Stromal cell of bone marrow (primary cell): ENCODE data around the gene NDUFB4.
A peak's percentile ranks its signal among the peaks of the same experiment; 100 is the strongest.
"Not testable (repeated sequence)": the region's sequence is repeated elsewhere in the genome, so short reads cannot be mapped to it uniquely, and the experiment has no call there.

Experiments used
- DNase-seq: peaks from one replicate; pipeline ENCODE4 v3.0.0-alpha.2; 2012; ENCODE audit warnings: low read depth

The NDUFB4 gene

DNA sequence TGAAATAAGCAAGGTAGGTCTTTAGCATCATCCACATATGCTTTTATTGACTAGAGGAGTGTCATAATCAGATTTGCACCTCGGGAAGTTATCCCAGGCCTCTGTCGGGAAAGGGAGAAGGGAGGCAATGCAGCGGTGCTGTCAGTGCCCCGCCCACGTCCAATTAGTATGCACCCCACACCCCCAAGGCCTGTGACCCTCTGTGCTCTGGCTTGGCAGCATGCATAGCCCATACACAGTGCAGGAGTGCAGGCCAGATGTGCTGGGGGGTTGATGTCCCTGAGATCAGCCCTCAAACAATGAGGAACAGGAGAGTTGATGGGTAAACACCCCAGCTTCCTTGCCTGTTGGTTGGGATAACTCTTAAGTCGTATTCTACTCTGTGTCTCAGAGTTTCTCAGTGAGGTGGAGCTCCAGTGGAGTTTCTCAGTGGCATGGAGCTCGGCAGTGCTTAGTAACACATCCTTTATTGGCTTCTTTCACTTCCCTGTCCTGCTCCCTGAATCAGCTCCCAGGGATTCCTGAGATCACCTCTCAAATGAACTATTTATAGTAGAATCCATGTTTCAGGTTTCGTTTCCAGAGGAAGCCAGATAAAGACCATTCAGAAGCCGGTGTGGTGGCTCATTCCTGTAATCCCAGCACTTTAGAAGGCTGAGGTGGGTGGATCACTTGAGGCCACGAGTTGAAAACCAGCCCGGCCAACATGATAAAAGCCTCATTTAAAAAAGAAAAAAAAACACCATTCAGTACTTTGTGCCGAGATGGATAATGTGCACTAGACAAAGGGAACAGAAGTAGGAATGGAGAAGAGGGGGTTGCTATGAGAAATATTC lies 26.7 kb upstream of the NDUFB4 start:
- no peak for DNase-seq

DNA sequence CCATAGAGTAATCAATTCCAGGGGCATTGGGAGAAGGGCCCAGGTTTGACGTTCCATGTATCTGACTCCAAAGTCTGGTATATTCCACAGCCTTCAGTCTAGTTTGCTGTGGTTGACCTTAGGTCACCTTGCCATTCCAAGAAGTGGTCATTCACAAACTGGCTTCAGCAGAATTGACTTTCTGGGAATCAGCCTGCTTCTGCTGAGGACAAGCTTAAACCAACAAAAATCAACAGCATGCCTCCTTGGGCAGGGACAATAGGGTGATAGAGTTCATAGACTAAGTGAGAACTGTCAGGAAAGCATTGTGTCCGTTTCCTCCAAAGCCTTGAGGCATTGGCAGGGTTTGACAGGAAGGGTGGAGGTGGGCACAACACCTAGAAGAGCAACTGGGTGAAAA lies 24.1 kb upstream of the NDUFB4 start:
- no peak for DNase-seq

- no peak for DNase-seq
These were observed 8.7 kb upstream of the NDUFB4 start for GRCh38 chr3:120587332-120587975.

GRCh38 chr3:120595788-120596115 lies 384 bp upstream of the NDUFB4 start:
- DNase-seq, result no peak

DNA sequence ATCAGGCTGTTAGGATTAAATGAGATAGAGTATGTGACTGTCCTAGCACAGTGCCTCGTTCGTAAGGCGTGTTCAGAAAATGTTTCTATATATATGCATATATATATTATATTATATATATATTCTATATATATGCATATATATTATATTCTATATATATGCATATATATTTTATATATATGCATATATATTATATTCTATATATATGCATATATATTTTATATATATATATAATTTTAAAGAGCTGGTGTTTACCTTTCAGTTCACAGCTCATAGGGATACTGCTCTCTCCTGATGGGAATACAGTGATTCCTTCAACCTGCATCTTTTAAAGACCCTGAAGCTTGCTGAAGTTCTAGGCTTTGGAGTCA lies 702 bp downstream of the NDUFB4 start:
- DNase-seq, result no peak

DNA sequence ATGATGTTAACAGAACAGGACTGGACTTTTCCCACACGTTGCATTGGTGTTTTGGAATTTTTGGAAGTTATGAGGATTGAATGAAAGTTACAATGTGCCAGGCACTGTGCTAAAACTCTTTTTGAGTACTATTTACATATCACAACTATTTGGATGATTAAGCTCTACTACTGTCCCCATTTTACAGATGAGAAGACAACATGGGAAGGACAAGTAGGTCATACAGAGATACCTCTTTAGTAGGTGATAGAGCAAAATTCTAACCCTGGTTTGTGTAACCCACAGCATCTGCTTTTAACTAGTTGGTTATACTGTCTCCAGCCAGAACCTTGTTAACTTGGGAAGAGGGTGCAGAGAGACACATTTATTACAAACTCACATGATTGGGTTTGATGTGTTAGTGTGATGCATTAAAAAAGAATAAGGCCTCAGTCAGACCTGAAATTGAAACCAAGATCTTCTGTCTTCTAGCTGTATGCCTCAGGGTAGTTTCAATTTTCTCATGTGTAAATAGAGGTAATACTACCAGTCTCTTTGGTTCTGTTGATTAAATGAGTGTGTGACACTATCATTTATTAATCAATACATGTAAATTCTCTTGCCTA lies 1.4 kb downstream of the NDUFB4 start:
- no peak for DNase-seq

DNA sequence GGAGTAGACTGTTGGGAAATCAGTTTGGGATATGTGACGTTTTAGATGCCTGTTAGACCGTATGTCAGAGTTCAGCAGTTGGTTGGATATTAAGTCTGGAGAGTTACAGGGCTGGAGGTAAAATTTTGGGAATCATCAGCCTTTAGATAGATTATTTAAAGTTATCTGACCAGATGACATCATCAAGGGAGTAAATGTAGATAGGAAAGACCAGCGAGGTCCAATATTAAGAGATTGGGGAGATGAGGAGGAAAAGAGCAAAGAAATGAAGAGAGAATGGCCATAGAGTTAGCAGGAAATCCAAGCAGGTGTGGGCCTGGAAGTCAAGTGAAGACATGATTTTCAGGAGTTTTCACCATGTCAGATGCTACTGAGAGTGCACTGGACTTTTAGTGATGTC lies 3.1 kb downstream of the NDUFB4 start:
- no peak for DNase-seq

DNA sequence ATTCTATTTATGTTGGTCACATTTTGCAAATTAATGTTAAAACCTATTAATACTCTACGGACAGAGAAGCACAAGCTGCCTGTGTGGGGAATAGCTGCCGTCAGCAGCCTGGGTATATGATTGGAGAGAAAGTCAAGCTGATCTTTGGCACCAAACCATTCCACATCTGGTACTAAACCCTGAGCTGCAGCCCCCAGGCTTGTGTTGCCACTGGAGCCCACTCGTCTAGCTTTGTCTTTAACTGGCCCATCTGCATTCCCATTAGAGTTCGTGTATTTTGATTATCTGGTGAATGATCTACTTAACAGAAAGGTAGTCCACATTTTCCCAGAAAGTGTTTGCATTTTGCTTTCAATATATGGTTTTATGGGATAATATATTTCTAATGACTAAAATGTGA lies 5.4 kb downstream of the NDUFB4 start:
- no peak for DNase-seq

- no peak for DNase-seq
These were observed 6.5 kb downstream of the NDUFB4 start for GRCh38 chr3:120602682-120603081.

DNA sequence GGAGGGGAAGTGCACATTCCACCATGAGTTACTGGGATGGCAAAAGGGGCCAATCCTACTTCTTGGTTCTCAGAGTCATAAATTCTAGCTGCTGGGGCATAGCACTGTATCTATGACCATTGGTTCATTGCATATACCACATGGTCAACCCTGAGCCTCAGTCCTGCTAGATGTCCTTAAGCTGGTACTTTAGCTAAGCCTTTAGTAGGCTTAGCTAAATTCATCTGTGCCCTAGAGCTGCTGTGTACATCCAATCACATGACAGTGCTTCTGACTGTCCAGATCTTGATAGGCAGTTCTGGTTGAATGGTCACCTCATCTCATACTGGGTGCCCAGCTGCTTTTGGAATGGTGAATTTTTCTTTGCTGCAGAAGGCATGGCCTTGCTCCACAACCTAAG lies 8.2 kb downstream of the NDUFB4 start:
- DNase-seq, result no peak

GRCh38 chr3:120604784-120605183 lies 8.6 kb downstream of the NDUFB4 start:
- no peak for DNase-seq

DNA sequence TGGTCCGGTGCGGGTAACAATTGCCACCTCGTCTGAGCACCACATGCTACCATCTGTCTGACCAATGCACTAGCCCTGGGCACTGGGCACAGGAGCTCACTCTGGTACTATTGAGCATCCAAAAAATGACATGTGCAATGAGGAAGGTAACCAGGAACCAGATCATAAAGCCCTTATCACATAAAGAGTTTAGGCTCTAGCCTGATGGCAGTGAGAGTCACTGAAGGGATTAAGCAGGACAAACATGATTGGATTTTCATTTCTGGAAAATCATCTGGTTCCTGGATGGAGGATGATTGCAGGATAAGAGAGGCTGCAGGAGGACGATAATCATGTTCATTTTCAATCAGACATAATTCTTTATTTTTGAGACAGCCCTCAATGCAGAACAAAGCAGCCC lies 12.4 kb downstream of the NDUFB4 start:
- DNase-seq, result no peak

GRCh38 chr3:120614765-120615164 lies 18.6 kb downstream of the NDUFB4 start:
- no peak for DNase-seq

DNA sequence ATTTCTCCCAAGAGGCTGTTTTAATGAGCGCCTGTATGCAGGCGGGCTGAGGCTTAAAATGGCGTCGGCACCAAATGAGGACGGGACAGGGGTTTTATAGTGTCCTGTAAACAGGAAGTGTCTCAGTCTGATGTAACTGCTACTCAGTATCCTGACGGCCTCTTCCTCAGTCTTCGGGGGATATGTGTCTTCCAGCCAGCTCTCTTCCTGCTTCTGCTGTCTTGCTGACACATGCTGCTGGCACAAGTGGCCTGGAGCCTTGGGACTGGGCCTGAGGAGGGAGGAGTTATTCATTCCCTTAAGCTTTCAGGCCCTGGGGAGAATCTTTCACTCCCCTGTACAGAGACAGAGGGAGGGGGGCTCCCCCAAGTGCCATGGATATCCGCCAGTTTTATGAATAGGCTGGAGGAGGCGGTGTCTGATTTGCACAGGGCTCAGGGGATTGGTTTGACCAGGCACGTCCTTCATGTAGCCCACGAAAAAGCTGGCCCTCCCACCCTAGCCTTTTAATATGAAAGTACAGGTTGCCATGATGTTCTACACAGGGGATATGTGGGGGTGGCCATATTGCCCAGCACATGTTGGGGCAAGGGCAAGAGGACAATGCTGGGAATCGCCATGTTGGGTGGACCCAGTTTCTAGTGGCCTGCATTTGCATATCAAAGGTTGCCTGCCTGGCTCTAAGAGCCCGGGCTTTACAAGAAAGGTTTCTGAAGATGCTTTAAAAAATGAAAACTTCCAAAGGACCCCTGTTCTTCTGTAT lies 19.9 kb downstream of the NDUFB4 start:
- peak; percentile 21 for DNase-seq

- not testable (repeated sequence) for DNase-seq
These were observed 20.6 kb downstream of the NDUFB4 start for GRCh38 chr3:120616745-120617144.

- DNase-seq, result no peak
These were observed 26.3 kb downstream of the NDUFB4 start for GRCh38 chr3:120622457-120622856.

DNA sequence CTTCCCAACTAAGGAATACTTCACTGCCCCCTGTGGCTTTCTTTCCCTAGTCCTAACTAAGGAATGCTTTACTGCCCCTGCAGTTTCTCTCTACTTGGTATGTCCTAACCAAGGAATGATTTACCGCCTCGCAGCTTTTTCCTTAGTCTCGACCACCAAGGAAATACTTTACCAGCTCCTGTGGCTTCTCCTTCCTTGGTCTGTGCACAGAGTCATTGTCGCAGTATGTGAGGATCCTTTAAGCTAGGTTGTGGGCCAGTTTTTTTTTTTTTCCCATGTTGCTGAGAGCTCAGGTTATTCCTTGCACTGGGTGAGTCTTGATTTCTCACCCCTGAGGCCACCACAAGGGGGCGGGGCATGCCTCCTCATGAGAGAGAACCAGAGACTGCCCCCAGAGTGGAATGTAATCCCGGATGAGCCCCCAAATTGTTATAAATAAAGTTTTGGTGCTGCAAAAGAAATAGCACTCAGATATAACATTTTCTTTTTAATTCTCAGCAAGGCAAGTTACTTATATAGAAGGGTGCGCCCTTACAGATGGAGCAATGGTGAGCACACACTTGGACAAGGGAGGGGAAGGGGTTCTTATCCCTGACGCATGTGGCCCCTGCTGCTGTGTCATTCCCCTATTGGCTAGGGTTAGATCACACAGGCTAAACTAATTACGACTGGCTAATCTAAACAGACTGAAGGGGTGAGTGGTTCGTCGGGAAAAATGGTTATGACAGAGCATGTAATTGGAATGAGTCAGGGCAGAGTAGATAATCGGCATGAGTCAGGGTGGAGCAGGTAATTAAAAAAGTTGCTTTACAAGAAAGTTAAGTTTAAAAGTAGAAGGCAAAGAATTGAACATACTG lies 27.0 kb downstream of the NDUFB4 start:
- DNase-seq, result no peak

DNA sequence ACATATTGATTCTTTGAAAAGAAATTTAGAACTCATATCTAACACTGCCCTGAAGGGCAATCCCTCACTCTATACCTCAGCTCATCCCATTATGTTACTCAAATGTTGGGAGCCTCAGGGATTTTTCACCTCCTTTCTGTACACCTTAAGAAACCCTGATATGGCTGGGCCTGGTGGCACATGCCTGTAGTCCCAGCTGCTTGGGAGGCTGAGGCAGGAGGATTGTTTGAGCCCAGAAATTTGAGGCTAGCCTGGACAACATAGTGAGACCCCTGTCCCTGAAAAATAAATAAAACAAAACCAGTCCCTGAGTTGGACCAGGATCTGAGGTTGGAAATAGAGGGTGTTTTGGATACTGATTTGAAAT lies 27.6 kb downstream of the NDUFB4 start:
- DNase-seq, result no peak

DNA sequence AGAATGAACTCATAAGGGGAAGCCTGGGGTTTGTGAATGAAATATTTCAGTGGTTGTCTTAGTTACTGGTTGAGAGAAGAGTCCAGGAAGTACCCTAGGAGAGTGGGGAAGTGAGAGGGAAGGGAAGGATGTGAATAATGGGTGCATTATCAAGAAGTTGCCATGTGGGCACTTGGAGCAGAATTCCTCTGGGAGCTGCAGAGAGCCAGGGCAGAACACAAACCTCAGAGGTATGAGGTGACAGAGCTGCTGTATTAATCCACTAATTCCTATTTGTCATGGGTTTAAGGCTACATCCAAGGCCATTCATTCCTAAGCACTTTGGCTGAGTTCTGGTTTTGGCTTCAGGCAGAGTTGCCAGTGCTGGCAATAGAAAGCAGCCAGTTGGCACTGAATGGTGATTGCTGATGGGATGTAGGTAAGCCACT lies 29.0 kb downstream of the NDUFB4 start:
- DNase-seq, result no peak

GRCh38 chr3:120634539-120634938 lies 38.4 kb downstream of the NDUFB4 start:
- DNase-seq, result no peak

DNA sequence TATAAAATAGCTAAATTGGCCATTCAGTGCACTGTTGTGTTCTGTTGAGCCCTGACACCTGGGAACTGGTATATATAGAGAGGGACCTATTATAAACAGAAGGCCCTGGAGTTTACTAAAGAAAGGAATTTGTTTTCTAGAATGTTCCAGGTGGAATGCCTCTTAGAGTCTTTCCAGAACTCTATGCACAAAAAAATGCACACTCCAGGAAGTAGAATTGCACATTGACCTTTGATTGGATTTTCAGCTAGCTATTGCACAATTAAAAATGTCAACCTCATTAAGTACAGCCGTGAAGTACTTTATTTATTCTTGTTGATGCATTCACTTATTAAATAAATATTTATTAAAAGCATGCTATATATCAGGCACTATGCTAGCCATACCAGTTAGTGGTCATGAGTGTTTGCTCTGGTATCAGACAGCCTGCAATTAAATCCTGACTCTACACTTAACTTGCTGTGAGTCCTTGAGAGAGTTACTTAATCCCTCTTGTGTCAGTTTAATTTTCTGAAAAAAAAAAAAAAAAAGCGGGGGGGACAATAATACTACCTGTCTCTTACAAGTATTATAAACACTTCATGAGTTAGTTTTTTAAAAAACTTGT lies 40.8 kb downstream of the NDUFB4 start:
- DNase-seq, result no peak
